Heart right ventricle (tissue), 16 donors: ENCODE data around the gene GGNBP2. TPM values are rescaled to one million over a fixed set of nuclear protein-coding genes. Genes with fewer than 3 reads are reported as not detected.

Experiments used
- ATAC-seq, 8 donors: fragments of 200-7000 bp; cut with Tn5 transposase; one replicate each; pipeline ENCODE4 v1.9.1; 2020; ENCODE audit warnings: mild to moderate bottlenecking in 8 of 8, moderate library complexity in 8 of 8, moderate number of reproducible peaks in 1 of 8
- DNase-seq, 2 donors: peaks; one replicate each; pipeline ENCODE4 v3.0.0-alpha.2; 2020
- H3K27ac ChIP-seq, 10 donors: fragments of 200-600 bp; sonication (generic) in 2 of 10; one replicate each; pipeline versions ENCODE4 v1.5.0 to v1.8.0; 2020 to 2022; ENCODE audit warnings: mild to moderate bottlenecking in 3 of 10
- H3K27me3 ChIP-seq, 7 donors: fragments of 200-600 bp; one replicate each; pipeline ENCODE4 v1.8.0; 2021 to 2022; ENCODE audit warnings: mild to moderate bottlenecking in 2 of 7
- H3K36me3 ChIP-seq, 9 donors: fragments of 200-600 bp; sonication (generic) in 1 of 9; one replicate each; pipeline versions ENCODE4 v1.5.0 to v1.8.0; 2020 to 2022; ENCODE audit warnings: mild to moderate bottlenecking in 2 of 9
- H3K4me1 ChIP-seq, 9 donors: fragments of 200-600 bp; sonication (generic) in 1 of 9; one replicate each; pipeline versions ENCODE4 v1.5.0 to v1.8.0; 2020 to 2022; ENCODE audit warnings: mild to moderate bottlenecking in 4 of 9
- H3K4me3 ChIP-seq, 10 donors: fragments of 200-600 bp; sonication (generic) in 2 of 10; one replicate each; pipeline versions ENCODE4 v1.5.0 to v1.8.0; 2020 to 2022; ENCODE audit warnings: mild to moderate bottlenecking in 7 of 10, moderate library complexity in 2 of 10
- H3K9me3 ChIP-seq, 11 donors: fragments of 200-600 bp in 10 of 11; sonication (generic) in 2 of 11; one replicate each; pipeline versions ENCODE4 v1.5.0 to v1.8.0; 2013 to 2022; ENCODE audit warnings: mild to moderate bottlenecking in 2 of 11, control low read depth in 1 of 11, moderate library complexity in 1 of 11
- WGBS, 2 donors: extraction: QIAGEN DNeasy Blood & Tissue Kit; methylation state at CpG; one replicate each; pipeline ENCODE4 v1.1.7; 2013; ENCODE audit warnings: inconsistent platforms in 1 of 2; 5-methylcytosine and 5-hydroxymethylcytosine counted together
- intact Hi-C, 10 donors: fragments of 100-400 bp; cut with DNase I; formaldehyde crosslinking; loops; one replicate each; pipeline versions ENCODE4 v1.11.1 to v1.14.2; 2022
- polyA plus RNA-seq, 2 donors: library from polyadenylated mRNA; stranded (reverse); fragments of 200-250 nt; gene quantifications; one replicate each; pipeline ENCODE4 v1.2.3, GENCODE V29; 2013
- total RNA-seq, 10 donors: library from RNA; stranded (reverse); fragmentation: NEBNext Ultra II Directional in 3 of 10; extraction: Animal tissue kit (Norgen Biotek cat#: 25700) in 3 of 10; gene quantifications; one replicate each; pipeline versions ENCODE4 v1.2.1 to v1.2.4, GENCODE V29; 2021 to 2023
- TF ChIP-seq, protein P1 (sequence below), 9 donors: fragments of 200-600 bp; sonication (generic) in 2 of 9; IDR thresholded peaks; one replicate each; pipeline versions ENCODE4 v1.5.0 to v1.8.0; 2021 to 2022; ENCODE audit warnings: antibody characterized with exemption in 9 of 9, mild to moderate bottlenecking in 5 of 9, moderate library complexity in 1 of 9
- donor health status: Arrhythmogenic right ventricular cardiomyopathy.
- donor health status: ischemic (EF 13 %, LVEDD 7.1; RV severe dilation, severe dysfunction).
- donor health status: healthy with polysubstance abuse.
- donor health status: DM: no; HTN: yes; CAD: no.
- donor health status: DM: no; HTN: no; CAD: no.
- donor health status: ischemic (EF 25% LVEDD 6.9; RV normal size, moderate dysfunction).
- donor health status: ischemic (EF 25% LVEDD 5.7; RV mildly dilated, moderate dysfunction).
- donor health status: healthy.
- donor health status: DM: yes; HTN: yes; CAD: no.
- donor health status: Ischemic cardiomyopathy.
- donor health status: ischemic (EF 35%, LVEDD 5.7; RV mildly dilated, moderate dysfunction).
- donor health status: nonischemic (EF 11% LVEDD 7.7; RV severe dilation, severe dysfunction).
- donor health status: DM: yes; HTN: yes; CAD: no.
- donor health status: PGD.
- donor health status: ischemic (EF 29% LVEDD 5.4; RV normal size, mild dysfunction).
- donor health status: nonischemic (EF 23%, LVEDD 6.1; RV moderate dilation, normal function).

The GGNBP2 gene
- total and polyA plus RNA-seq, 12 donors: 25.9 to 51.2 (median 45.8) TPM

DNA sequence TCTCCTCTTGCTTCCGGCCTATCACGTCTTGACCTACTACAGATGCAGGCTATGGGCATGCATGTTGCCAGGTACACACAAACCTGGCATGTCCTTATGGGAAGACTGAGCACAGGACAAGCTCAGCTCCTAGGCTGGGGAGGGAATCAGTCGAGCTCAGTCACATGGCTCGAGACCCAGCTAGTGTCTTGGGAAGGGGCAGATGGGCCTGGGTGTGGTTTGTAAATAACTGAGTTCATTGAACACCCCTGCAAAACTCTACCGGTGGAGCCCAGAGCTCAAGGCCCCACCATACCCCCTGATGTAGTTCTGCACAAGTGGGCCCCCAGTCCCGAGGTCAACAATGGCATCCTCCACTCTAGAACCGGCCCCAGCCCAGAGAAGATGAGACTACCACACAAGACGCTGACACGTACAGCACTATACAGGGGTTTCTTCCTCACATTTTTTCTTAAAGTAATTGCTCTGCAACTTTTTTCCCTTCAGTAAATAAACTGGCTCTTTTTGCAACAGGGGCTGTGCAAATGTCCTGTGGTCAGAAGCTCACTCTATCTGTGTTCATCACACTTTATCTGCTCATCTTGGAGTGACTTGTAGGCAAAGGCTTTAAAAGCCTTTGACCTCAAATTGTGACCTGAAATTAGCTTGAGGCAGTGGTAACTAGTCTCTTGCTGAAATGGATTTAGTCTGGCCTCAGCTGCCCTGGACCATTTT lies 35.3 kb upstream of the GGNBP2 start:
- 93 to 95% methylated on average over 9 of the region's 9 CpGs for WGBS, 2 donors
- H3K27ac ChIP-seq: no peak overlapping the region
- peaks cover 0 to under 1% (median 0%) of the 10 kb centered on the region in 9 donors for H3K4me1 ChIP-seq
- DNase-seq (no peak), ATAC-seq (no peak)
- intact Hi-C loops: loop anchor here in 1 of 10 donors (5.0 kb wide), 1 partner anchor 353 kb away; no protein-coding TSS in a partner anchor
- no peaks in the 10 kb centered on the region for H3K9me3 ChIP-seq
- TF ChIP-seq, protein P1, sequence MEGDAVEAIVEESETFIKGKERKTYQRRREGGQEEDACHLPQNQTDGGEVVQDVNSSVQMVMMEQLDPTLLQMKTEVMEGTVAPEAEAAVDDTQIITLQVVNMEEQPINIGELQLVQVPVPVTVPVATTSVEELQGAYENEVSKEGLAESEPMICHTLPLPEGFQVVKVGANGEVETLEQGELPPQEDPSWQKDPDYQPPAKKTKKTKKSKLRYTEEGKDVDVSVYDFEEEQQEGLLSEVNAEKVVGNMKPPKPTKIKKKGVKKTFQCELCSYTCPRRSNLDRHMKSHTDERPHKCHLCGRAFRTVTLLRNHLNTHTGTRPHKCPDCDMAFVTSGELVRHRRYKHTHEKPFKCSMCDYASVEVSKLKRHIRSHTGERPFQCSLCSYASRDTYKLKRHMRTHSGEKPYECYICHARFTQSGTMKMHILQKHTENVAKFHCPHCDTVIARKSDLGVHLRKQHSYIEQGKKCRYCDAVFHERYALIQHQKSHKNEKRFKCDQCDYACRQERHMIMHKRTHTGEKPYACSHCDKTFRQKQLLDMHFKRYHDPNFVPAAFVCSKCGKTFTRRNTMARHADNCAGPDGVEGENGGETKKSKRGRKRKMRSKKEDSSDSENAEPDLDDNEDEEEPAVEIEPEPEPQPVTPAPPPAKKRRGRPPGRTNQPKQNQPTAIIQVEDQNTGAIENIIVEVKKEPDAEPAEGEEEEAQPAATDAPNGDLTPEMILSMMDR (IDR thresholded peaks at IDR 0.05): no peak
- peaks cover 0 to 92% (median 5%) of the 10 kb centered on the region in 9 donors for H3K36me3 ChIP-seq
- no peaks in the 10 kb centered on the region for H3K27me3 ChIP-seq
- no peak overlapping the region for H3K4me3 ChIP-seq

DNA sequence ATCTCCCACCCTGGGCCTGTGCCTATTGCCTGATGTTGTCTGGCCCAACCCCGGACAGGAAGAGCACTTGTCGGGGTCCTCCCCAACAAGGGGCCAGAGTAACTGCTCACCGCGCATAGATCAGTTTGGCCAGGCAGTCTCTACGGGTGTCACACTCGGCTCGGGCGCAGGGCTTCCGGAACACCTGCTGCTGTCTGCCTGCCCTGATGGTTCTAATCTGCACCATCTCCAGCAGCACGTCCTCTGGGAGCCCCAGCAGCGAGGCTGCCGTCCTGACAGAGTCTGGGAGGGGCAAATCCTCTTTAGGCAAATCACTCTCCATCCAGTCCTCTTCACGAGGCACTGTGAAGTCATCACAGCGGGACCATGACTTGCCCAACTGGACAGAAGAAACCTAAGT lies 34.1 kb upstream of the GGNBP2 start:
- no peak overlapping the region for H3K4me3 ChIP-seq
- DNase-seq (no peak), ATAC-seq (no peak)
- TF ChIP-seq, protein P1 (IDR thresholded peaks at IDR 0.05): no peak
- 88 to 89% methylated on average over 14 of the region's 14 CpGs for WGBS, 2 donors
- H3K4me1 ChIP-seq: no peaks in the 10 kb centered on the region
- no peaks in the 10 kb centered on the region for H3K9me3 ChIP-seq
- peaks cover 0 to 92% (median 5%) of the 10 kb centered on the region in 9 donors for H3K36me3 ChIP-seq
- H3K27me3 ChIP-seq: no peaks in the 10 kb centered on the region
- intact Hi-C loops: loop anchor here in 1 of 10 donors (10.0 kb wide), 1 partner anchor 64 kb away; no protein-coding TSS in a partner anchor
- no peak overlapping the region for H3K27ac ChIP-seq

DNA sequence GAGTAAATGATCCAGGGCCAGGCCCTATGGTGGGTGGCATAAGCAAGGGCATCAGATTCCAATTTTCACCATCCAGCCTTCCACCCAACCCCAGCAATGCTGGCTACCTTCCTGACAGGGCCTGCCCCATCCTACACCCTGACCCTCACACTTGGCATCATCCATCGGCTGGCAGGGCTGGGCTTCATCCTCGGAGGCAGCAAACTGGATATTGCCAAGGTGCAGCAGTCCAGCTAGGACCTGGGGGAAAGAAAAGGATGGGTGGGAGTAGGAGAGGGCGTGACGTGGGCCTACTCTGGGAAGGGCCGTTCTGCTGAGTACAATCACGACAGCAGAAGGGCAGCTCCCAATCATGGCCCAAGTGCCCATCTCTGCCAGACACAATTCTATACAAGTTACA lies 33.5 kb upstream of the GGNBP2 start:
- H3K27me3 ChIP-seq: no peaks in the 10 kb centered on the region
- DNase-seq: no peak
- WGBS, 2 donors: 91 to 97% methylated on average over 6 of the region's 6 CpGs
- no peaks in the 10 kb centered on the region for H3K9me3 ChIP-seq
- TF ChIP-seq, protein P1 (IDR thresholded peaks at IDR 0.05): no peak
- no peak overlapping the region for H3K4me3 ChIP-seq
- no peaks in the 10 kb centered on the region for H3K4me1 ChIP-seq
- no peak overlapping the region for H3K27ac ChIP-seq
- intact Hi-C loops: loop anchor here in 1 of 10 donors (10.0 kb wide), 1 partner anchor 64 kb away; no protein-coding TSS in a partner anchor
- no peak for ATAC-seq
- peaks cover 0 to 92% (median 5%) of the 10 kb centered on the region in 9 donors for H3K36me3 ChIP-seq

DNA sequence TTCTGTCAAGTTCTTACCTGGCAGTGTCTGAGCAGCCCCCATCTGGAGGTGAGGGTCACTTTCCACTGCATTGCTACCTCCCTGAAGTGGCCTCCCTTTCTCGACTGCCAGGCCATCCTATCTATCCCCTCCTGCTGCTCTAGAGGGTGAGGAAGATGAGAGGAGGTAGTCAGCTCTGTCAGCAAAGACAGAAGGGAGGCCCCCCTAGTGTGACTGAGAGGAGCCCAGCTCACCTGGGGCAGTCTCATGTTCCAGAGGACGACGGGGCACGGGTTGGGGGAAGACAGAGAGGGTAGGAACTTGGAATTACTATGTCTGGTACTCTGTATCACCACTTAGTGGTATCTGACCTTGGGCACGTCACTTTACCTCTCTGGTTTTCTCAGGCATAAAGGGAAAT lies 32.1 kb upstream of the GGNBP2 start:
- DNase-seq: no peak
- Histone ChIP-seq H3K36me3 (peaks cover 0 to 90% (median 0%) of the 10 kb centered on the region in 9 donors), H3K27me3 (no peaks in the 10 kb centered on the region), H3K4me3 (no peak overlapping the region), H3K27ac (no peak overlapping the region), H3K9me3 (no peaks in the 10 kb centered on the region), H3K4me1 (no peaks in the 10 kb centered on the region)
- no peak for ATAC-seq
- TF ChIP-seq, protein P1 (IDR thresholded peaks at IDR 0.05): no peak
- WGBS, 2 donors: 78 to 86% methylated on average over 5 of the region's 5 CpGs
- intact Hi-C loops: loop anchor here in 1 of 10 donors (10.0 kb wide), 1 partner anchor 62 kb away; no protein-coding TSS in a partner anchor
